Measurements from ENCODE around the gene SLC22A17. TPM values are rescaled to one million over a fixed set of nuclear protein-coding genes. Genes with fewer than 3 reads are reported as not detected.
"Not testable (repeated sequence)": the region's sequence is repeated elsewhere in the genome, so short reads cannot be mapped to it uniquely, and the experiment has no call there.

SLC22A17 gene
- total and polyA plus RNA-seq, 2 experiments from 2014 or later = 43.8 to 74.0 TPM

GRCh38 chr14:23344481-23344880 lies 8.2 kb downstream of the SLC22A17 start:
- TF ChIP-seq CTCF (IDR thresholded peaks at IDR 0.05; ENCODE audit: low read depth, low read length) = no peak
- Histone ChIP-seq H3K27ac (no peak overlapping the region), H3K27me3 (no peaks in the 10 kb centered on the region), H3K4me1 (ENCODE audit: low read depth) (no peaks in the 10 kb centered on the region), H3K4me3 (no peak overlapping the region), H3K9me3 (ENCODE audit: low read depth) (no peaks in the 10 kb centered on the region), H3K36me3 (no peaks in the 10 kb centered on the region)
- no peak for DNase-seq (ENCODE audit: low read depth in 1 of 2, low spot score in 1 of 2)

GRCh38 chr14:23339506-23340268 lies 13.0 kb downstream of the SLC22A17 start:
- no peak for TF ChIP-seq CTCF (IDR thresholded peaks at IDR 0.05; ENCODE audit: low read depth, low read length)
- Histone ChIP-seq H3K4me1 (ENCODE audit: low read depth) (no peaks in the 10 kb centered on the region), H3K27ac (no peak overlapping the region), H3K27me3 (no peaks in the 10 kb centered on the region), H3K4me3 (no peak overlapping the region), H3K9me3 (ENCODE audit: low read depth) (no peaks in the 10 kb centered on the region), H3K36me3 (no peaks in the 10 kb centered on the region)
- no peak for DNase-seq (ENCODE audit: low read depth in 1 of 2, low spot score in 1 of 2)

GRCh38 chr14:23335623-23336022 lies 17.1 kb downstream of the SLC22A17 start:
- Histone ChIP-seq H3K4me1 (ENCODE audit: low read depth) (no peaks in the 10 kb centered on the region), H3K9me3 (ENCODE audit: low read depth) (no peaks in the 10 kb centered on the region), H3K27ac (no peak overlapping the region), H3K27me3 (no peaks in the 10 kb centered on the region), H3K36me3 (no peaks in the 10 kb centered on the region), H3K4me3 (no peak overlapping the region)
- no peak for TF ChIP-seq CTCF (IDR thresholded peaks at IDR 0.05; ENCODE audit: low read depth, low read length)
- no peak for DNase-seq (ENCODE audit: low read depth in 1 of 2, low spot score in 1 of 2)

GRCh38 chr14:23327947-23328744 lies 24.5 kb downstream of the SLC22A17 start:
- TF ChIP-seq CTCF (IDR thresholded peaks at IDR 0.05; ENCODE audit: low read depth, low read length) = peak; percentile 74
- no peak overlapping the region for H3K27ac ChIP-seq

GRCh38 chr14:23326491-23327332 lies 26.0 kb downstream of the SLC22A17 start:
- H3K4me1 ChIP-seq (ENCODE audit: low read depth) = peaks cover 10% of the 10 kb centered on the region
- peaks cover 24% of the 10 kb centered on the region for H3K36me3 ChIP-seq
- no peaks in the 10 kb centered on the region for H3K9me3 ChIP-seq (ENCODE audit: low read depth)
- no peak for DNase-seq (ENCODE audit: low read depth in 1 of 2, low spot score in 1 of 2)
- no peak for TF ChIP-seq CTCF (IDR thresholded peaks at IDR 0.05; ENCODE audit: low read depth, low read length)
- no peaks in the 10 kb centered on the region for H3K27me3 ChIP-seq
- H3K4me3 ChIP-seq = no peak overlapping the region
- peak overlapping the region; percentile 54 for H3K27ac ChIP-seq

More at GRCh38 chr14:23327947-23328744, 24.5 kb downstream of the SLC22A17 start:
- Histone ChIP-seq H3K4me1 (ENCODE audit: low read depth) (peaks cover 4% of the 10 kb centered on the region), H3K36me3 (peaks cover 19% of the 10 kb centered on the region), H3K4me3 (no peak overlapping the region), H3K27me3 (no peaks in the 10 kb centered on the region), H3K9me3 (ENCODE audit: low read depth) (no peaks in the 10 kb centered on the region)
- DNase-seq (ENCODE audit: low read depth in 1 of 2, low spot score in 1 of 2) = peak; percentile 80 to 87

- H3K4me1 ChIP-seq (ENCODE audit: low read depth) = peaks cover 10% of the 10 kb centered on the region
- not testable (repeated sequence) for H3K4me3 ChIP-seq; H3K9me3 ChIP-seq (ENCODE audit: low read depth); DNase-seq (ENCODE audit: low read depth in 1 of 2, low spot score in 1 of 2); H3K27me3 ChIP-seq; H3K27ac ChIP-seq
- peaks cover 24% of the 10 kb centered on the region for H3K36me3 ChIP-seq
Measured at GRCh38 chr14:23325746-23326145, 26.9 kb downstream of the SLC22A17 start.

Data from cardiac muscle cell (in vitro differentiated cells and primary cell).